GM12864 (cell line): Measurements from ENCODE around the gene RBM23.

Experiments
- DNase-seq: peaks from one replicate; pipeline ENCODE4 v3.0.0-alpha.2; 2011; ENCODE audit warnings: low read depth
- H3K4me3 ChIP-seq: 2 replicates; pipeline ENCODE4 v1.5.1; 2011; ENCODE audit warnings: mild to moderate bottlenecking, low read depth, low read length, control low read depth
- TF ChIP-seq, protein P1 (sequence below): IDR thresholded peaks from 2 replicates; pipeline ENCODE4 v1.5.1; 2011; ENCODE audit warnings: low read depth, mild to moderate bottlenecking, moderate library complexity, low read length, control low read depth, inconsistent platforms; ENCODE audit errors: missing control alignments

The RBM23 gene

GRCh38 chr14:22945642-22946041 is 26.7 kb upstream of the RBM23 start:
- TF ChIP-seq, protein P1, sequence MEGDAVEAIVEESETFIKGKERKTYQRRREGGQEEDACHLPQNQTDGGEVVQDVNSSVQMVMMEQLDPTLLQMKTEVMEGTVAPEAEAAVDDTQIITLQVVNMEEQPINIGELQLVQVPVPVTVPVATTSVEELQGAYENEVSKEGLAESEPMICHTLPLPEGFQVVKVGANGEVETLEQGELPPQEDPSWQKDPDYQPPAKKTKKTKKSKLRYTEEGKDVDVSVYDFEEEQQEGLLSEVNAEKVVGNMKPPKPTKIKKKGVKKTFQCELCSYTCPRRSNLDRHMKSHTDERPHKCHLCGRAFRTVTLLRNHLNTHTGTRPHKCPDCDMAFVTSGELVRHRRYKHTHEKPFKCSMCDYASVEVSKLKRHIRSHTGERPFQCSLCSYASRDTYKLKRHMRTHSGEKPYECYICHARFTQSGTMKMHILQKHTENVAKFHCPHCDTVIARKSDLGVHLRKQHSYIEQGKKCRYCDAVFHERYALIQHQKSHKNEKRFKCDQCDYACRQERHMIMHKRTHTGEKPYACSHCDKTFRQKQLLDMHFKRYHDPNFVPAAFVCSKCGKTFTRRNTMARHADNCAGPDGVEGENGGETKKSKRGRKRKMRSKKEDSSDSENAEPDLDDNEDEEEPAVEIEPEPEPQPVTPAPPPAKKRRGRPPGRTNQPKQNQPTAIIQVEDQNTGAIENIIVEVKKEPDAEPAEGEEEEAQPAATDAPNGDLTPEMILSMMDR: no peak
- H3K4me3 ChIP-seq: no peak overlapping the region
- no peak for DNase-seq

- H3K4me3 ChIP-seq: no peak overlapping the region
- DNase-seq: no peak
- TF ChIP-seq, protein P1: no peak
Measured at GRCh38 chr14:22939684-22940083, 20.7 kb upstream of the RBM23 start.

- no peak for DNase-seq
- no peak overlapping the region for H3K4me3 ChIP-seq
- TF ChIP-seq, protein P1: no peak
Measured at GRCh38 chr14:22935156-22935555, 16.2 kb upstream of the RBM23 start.

- no peak for DNase-seq
- TF ChIP-seq, protein P1: no peak
- no peak overlapping the region for H3K4me3 ChIP-seq
Measured at GRCh38 chr14:22932146-22932545, 13.2 kb upstream of the RBM23 start.

DNA sequence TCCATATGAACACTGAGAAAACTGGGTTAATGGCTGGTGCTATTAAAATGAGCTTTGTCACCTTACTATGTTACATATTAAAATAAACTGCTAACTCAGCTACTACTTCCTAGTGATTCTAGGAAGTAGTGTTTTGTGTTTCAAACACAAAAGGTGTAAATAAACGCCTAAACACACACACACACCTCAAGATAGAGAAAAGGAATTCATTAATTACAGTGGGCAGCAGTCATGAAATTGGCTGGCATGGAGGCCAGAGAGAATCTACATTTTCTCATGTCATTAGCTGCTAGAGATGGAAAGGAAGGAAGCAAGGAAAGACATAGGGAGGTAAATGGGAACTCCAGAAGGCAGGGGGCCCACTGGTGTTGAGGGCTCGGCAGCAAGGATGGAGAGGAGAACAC is 11.0 kb upstream of the RBM23 start:
- TF ChIP-seq, protein P1: no peak
- H3K4me3 ChIP-seq: peak overlapping the region; percentile 91
- no peak for DNase-seq

GRCh38 chr14:22929104-22929960 is 10.4 kb upstream of the RBM23 start, which contains the start of gene PRMT5:
Gene PRMT5 (minus strand): TSS chr14:22929376. CDS start chr14:22929361, 15 bp downstream.
- H3K4me3 ChIP-seq: peak within 1 kb of the TSS; percentile 91
- TF ChIP-seq, protein P1: no peak
- peak; percentile 99 for DNase-seq
